ENCODE results near the gene RFX7.

The RFX7 gene

DNA sequence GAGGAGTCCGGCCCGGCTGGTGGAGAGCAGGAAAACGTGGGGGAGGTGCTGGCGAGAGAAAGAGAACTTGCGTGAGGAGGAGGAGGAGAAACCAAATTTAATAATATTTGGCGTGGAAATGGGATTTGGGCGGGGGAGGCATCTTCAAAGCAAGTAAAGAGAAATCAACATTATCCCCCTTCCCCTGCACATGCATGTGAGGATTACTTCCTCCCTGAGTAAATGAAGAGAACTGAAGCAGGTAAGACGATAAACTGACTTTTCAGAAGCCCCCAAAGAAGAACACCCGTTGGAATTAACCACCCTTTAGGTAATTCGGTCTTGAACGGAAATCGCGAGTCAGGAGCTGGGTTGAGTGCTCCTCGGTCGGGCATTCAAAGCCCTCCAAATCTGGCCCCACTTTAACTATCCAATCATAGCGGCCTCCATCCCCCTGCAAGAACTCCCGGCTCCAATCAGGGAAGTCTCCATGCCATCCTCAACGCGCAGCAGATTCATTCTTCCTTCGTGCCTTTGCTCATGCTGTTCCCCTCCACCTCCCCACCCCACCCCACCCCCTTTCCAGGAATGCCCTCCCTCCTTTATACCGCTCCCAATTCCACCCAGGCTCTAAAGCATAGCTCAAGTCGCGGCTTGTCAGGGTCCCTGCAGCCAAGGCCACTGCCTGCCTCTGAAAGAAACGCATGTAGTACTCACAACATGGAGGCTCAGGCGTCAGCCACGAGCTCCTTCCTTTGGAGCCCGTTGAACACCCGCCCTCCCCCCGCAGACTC is 545 bp upstream of the RFX7 start:
- DNase-seq: peak; percentile 98

DNA sequence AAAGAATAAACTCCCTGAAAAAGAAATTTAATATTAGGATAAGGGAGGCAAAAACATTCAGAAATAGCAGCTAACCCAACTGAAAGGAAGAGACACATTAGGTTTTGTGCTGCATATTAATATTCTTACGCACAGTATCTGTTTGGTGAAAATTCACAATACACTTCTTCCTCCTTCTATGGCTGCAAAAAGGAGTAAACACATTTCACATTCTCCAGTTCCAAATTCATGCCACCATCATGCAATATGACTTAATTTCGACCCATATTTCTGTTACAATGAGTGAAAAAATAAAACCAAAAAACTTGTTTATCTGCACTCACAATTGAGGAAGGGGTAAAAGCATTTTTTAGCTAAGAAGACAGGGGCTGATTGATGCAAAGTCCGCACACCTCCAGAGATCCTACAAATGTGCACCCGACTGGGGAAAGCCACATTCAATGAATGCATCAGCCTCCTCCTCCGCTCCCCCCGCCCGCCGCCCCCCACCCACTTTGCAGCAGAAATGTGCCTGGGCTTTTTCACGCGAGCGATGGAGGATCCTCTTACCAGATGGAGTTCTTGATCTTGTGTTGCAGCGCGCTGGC is 1.0 kb downstream of the RFX7 start:
- DNase-seq: peak; percentile 95

DNA sequence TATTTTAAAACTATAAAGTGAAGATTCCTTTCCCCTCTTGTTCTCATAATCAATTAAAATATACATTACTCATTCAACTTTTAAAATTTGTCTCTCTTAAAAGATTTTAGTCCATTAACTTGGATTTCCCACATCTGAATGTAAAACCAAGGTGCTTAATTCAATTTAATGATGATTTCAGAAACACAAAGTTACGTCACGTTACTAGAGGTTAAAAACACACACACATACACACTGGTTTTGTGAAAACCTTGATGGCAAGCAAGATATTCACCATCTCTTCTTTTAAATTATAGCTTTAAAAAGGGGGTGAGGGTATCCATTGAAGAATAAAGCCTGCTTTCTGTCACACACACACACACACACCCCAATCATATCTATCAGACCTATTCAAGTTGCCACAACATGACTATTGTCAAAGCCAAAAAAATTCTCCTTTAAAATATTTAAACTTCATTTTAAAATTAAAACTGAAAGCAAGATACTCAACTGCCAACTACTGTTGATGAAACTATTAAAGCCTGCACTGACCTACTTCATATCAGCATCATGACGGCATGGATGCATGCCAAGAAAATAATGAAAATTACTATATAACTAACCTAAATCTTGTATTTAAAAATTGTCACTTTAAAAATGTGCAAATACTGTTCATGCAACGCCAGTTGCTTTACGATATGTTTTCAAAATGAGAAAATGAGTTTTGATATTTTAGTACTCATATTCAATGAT is 2.1 kb downstream of the RFX7 start:
- peak; percentile 43 for DNase-seq

DNA sequence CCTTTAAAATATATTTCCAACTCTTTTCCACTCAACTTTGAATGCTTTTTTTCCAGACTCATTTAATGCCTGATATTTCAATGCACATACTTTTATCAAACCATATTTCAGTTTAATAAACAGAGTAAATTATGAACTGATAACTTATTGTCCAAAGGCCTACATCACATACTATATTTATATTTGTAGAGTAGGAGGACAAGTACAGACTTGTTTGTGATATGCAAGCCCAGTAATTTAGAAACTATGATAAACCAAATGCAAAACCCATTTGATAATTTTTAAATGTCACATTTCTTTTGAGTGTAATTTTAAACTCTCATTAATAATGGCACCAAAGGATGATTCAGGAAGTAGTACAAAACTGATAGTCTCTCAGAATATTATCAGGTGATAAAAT is 3.3 kb downstream of the RFX7 start:
- no peak for DNase-seq

DNA sequence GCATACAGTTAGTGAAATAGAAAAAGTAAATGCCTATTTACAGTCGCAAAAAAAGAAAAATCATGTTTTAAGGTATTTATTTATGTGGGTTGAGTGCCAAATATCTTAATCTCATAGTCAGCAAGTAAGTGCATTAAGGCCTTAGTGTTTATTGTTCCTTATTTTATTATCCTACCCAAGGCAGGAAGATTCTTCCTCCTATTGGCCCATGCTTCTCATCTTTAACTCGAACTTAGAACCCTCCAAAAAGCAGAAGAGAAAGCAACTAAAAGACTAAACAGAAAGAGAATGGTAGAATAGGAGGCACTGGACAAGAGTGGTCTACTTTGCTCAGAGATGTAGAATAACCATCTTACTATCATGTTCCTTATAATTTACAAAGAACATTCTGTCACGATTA is 7.5 kb downstream of the RFX7 start:
- DNase-seq: no peak

DNA sequence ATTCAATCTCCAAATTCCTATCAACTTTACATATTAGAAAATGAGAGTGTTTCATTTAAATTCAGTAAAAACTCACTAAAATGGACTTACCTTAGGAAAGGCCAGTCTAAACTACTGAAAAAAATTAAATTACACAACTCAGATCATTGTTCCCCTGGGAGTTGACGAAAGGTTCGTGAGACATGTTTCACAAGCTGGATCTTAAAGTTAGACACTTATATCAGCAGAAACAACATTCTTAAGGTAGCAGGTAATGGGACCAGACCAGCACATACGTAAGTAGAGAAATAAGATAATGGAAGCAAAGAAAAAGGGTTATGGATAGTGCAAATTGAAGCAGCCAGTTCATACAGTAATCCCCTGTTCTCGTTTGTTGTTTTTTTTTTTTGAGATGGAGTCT is 8.9 kb downstream of the RFX7 start:
- no peak for DNase-seq

DNA sequence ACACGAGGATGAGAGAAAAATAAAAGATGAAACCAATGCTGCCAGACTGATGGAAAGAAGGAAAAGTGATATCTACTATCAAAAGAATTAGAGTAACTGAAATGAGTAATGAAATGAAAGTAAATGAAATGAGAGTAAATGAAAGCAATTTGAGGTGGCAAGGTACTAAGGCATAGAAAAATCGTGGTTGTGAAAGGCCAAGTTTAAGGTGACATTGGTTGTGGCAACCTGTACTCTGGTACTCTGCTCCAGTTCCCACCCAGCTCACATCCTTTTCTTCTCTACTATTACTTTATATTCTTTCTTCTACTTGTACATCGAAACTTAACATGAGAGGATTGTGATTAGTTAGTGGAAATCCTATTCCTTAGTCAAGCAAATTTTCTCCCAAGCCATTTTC is 10.1 kb downstream of the RFX7 start:
- DNase-seq: no peak

DNA sequence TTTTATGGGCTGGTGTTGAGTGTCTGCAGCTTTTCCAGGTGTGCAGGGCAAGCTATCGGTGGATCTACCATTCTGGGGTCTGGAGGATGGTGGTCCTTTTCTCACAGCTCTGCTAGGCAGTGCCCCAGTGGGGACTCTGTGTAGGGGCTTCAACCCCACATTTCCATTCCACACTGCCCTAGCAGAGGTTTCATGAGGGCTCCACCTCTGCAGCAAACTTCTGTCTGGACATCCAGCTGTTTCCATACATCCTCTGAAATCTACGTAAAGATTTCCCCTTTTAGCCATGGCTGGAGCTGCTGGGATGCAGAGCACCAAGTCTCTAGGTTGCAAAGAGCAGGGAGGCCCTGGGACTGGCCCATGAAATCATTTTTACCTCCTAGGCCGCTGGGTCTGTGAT is 11.6 kb downstream of the RFX7 start:
- DNase-seq: peak; percentile 27

DNA sequence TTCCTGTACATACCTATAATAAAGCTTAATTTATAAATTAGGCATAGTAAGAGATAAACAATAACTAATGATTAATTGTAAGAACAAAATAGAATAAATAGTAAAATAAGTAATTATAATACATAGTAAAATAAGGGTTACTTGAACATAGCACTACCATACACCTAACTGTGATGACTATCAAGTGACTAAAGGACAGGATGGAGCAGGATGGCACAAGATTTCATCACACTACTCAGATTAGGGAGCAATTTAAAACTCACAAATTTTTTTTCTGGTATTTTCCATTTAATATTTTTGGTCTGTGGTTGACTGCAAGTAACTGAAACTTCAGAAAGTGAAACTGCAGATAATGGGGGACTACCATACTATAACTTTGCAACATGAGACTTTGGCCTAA is 14.8 kb downstream of the RFX7 start:
- no peak for DNase-seq

DNA sequence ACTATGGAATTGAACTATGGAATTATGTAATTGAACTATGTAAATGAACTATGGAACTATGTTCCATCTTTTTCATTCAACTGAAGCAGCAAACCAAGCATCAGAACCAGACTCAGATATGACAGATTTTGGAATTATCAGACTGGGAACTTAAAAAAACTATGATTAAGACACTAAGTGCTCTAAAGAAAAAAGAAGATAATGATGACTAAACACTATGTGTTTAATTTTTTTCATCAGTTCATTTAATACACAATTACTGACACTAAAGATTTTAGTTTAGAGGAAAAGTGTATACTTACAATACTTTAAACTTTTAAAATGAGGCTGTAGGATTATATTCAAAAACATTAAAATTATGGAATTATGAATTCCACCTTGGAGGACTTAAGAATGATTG is 15.3 kb downstream of the RFX7 start:
- DNase-seq: no peak

DNA sequence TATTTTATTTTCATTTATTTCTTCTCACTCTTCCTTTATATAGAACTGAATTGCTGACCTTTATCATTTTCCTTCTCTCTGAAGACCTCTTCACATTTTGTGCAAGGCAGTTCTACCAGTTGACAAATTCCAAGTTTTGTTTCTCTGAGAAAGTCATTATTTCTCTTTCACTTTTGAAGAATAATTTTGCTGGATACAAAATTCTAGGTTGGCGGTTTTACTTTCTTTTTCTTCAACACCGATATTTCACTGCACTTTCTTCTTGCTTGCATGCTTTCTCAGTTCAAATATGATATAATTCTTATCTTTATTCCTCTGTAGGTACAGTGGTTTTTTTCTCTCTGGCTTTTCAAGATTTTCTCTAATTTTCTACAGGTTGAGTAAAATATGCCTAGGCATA is 15.9 kb downstream of the RFX7 start:
- DNase-seq: no peak

DNA sequence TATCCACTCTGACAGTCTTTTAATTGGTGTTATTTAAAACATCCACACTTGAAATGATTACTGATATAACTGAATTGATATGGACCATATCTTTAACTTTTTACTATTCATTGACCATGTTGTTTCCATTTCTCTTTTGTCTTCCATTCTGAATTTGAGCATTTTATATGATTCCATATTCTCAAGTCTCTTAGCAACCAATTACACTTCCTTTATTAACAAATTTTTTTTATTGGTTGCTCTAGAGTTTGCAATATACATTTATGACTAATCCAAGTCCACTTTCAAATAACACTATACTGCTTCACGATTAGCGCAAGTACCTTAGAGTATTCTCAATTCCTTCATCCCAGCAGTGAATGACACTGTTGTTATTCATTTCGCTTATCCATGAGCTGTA is 16.4 kb downstream of the RFX7 start:
- DNase-seq: no peak

DNA sequence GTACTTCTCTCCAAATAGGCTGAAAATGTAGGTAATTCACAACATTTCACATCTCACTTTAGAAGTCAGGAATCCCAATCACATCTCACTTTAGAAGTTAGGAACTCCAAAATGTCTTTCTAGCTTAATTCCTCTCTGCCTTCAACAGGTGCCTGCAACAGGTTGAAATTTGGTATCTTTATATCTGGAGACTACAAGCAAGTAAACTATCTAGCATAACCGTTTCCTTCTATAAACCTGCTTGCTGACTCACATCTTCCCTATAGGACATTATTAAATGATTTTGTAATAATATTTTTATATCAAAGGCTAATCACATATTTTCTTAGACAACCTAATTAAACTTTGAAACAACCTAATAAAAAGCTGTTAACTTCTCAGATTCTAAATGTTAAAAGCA is 18.2 kb downstream of the RFX7 start:
- no peak for DNase-seq

DNA sequence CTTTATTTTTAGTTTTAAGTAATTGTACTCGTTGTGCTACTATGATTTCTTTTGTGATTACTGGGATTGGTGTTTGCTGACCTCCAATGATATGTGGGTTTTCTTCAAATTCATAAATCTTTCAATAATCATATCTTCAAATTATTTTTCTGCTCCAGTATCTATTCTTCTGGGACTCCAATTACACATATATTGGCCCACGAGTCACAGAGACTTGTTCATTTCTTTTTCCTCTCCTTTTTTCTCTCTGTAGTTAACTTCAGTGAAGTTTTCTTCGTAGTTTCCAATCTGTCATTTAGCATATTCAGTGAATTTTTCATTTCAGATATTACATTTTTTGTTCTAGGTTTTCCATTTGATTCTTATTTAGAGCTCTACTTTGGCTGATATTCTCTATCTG is 21.4 kb downstream of the RFX7 start:
- no peak for DNase-seq

DNA sequence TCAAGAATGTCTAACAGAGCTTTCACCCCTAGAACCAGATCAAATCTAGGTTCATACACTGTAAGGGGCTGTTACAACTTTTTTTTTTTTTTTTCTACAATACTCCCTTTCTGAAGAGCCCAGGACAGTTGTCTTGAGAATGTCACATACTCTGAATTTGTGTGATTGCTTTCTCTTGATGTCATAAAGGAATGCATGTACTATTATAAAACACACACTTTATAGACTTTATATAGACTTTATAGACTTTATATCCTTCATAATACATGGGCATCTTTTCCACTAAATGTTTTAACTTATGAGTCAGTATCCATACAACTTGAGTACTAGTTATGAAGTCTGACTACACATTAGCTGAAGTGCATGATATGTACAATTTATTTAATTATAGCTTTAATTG is 26.3 kb downstream of the RFX7 start:
- no peak for DNase-seq

DNA sequence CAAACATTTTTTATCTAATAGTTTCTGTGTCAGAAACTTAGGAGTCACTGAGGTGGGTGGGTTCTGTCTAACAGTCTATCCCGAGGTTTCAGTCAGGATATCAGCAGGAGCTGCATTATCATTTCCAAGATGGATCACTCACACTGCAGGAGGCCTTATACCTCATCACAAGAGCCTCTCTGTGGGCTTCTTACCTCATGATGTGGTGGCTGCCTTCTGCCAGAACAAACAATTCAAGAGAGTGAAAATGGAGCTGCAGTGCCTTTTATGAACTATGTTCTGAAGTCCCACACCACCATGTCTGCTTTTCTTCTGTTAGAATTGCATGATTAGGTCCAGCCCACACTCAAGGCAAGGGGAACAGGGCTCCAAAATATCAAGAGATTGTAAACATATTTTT is 27.9 kb downstream of the RFX7 start:
- peak; percentile 85 for DNase-seq

DNA sequence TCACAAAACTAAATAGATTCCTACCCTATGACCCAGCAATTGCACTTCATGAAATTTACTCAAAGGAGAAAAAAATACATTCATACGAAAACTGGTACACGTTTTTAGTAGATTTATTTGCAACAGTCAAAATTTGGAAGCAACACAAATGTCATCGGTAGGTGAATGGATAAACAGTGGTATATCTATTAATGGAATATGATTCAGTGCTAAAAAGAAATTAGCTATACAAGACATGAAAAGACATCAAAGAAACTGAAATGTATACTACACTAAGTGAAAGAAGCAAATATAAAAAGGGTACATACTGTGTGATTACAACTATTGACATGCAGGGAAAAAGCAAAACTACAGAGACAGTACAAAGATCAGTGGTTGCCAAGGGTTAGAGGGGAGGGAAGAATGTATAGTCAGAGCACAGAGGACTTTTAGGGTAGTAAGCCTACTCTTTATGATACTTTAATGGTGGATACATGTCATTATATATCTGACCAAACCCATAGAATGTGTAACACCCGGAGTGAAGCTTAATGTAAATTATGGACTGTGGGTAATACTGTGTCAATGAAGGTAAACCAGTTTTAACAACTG is 31.6 kb downstream of the RFX7 start:
- no peak for DNase-seq

DNA sequence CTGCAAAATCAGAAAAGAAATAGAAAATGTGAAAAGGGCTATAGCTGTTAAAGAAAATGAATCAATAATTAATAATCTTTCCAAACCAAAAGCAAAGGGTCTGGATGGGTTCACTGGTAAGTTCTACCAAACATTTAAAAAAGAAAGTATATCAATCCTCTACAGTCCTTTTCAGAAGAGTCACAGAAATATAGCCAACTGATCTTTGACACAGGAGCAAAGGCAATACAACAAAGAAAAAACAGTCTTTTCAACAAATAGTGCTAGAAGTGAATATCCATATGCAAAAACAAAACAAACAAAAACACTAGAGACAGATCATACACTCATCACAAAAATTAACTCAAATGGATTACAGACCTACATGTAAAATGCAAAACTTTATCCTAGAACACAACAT is 32.6 kb downstream of the RFX7 start:
- no peak for DNase-seq

DNA sequence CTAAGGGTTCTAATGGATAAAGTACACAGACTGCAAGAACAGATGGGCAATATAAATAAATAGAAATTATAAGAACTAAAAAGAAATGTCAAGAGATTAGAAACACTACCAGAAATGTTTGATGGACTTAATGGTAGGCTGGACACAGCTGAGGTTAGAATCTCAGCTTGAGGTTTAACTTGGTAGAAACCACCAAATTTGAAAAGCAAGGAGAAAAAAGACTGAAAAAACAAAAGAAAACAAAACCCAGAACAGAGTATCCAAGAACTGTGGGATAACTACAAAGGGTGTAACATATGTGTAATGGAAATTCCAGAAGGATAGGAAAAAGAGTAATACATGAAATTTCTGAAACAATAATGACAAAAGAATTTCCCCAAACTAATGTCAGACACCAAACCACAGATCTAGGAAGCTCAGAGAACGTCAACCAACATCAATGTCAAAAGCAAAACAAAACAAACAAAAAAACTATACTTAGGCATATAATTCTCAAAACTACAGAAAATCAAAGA is 35.0 kb downstream of the RFX7 start:
- DNase-seq: no peak

DNA sequence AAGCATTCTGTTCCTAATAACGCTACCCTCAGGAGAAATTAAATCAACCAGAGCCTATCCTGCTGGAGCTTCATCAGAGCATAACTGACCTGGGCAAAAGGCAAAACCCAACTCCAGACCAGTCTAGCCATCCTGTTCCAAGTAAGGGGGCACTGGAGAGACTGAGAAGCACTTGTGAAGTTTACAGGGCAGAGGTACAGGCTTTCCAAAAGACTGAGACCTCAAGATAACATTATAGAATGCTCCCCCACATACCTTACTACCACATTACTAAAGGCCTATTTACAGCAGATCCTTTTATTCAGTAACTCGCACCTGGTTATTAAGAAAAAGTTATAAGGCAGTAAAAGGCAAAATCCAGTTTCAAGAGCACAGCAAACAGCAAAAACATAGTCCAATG is 35.5 kb downstream of the RFX7 start:
- DNase-seq: no peak

DNA sequence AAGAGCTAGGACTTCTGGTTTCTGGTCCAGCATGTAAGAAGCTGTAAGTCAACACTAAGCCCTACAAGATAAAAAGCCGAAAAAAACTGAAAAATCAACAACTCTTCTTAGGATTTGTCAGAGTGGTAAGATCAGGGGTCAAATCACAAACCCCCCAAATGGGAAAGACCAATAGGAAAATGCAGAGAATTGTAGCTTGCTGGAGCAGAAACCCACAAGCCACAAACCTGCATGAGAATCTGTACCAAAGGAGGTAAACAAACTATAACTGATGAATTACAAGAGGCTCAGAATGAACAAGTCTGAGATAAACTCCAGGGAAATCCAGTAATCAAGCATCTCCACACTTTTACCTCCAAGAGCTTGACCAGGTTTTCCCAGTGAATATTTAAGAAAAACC is 36.0 kb downstream of the RFX7 start:
- no peak for DNase-seq

DNA sequence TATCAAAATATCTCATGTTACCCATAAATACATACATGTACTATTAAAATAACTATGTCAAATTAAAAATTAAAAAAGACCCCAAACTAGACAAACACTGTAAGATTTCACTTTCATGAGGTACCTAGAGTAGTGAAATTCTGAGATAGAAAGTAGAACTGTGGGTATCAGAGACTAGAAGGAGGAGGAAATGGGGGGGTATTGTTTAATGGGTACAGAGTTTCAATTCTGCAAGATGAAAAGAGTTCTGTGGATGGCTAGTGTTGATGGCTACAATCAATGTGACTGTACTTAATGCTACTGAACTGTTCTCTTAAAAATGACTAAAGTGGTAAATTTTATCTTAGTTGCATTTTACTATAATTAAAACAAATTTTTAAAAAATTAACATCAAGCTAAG is 36.6 kb downstream of the RFX7 start:
- no peak for DNase-seq

DNA sequence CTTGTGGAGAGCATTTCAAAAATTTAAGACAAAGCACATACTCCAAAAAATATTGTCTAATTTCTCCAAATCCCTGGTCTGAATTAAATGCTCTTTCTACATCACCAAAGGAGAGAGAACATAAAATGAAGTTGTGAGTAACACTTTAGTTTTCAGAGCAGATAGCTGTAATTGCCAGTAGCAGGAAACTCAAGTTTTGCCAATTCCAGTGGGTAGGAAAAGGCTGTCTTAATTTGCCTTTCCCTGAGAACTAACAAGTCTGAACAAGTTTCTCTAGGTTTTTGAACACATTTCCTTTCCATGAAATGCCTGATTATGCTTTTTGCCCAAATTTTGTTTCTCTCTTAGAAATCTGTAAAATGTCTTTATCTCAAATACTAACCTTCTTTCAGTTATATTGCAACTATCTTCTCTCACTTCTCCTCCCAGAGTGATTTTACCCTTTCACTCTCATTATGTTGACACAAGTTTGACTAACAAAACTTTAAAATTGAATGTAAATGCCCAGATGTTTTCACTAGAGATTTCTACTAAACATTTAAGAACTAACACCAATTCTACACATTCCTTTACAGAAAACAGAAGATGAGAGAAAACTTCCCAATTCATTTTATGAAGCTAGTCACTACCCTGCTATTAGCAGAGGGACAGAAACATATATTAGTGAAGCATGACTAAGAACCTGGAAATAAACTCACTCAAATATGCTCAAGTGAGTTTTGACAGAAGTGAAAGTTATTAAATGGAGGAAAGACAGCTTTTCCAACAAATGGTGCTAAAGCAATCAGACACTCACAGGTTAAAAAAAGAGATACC is 38.4 kb downstream of the RFX7 start:
- no peak for DNase-seq
